Fibroblast of skin of right biceps (primary cell): Measurements from ENCODE around the gene CABLES2.
A peak's percentile ranks its signal among the peaks of the same experiment; 100 is the strongest.

Source experiments
- DNase-seq: peaks from one replicate; pipeline ENCODE4 v3.0.0-alpha.2; 2013

Gene CABLES2

GRCh38 chr20:62407221-62407992, at the start of gene CABLES2:
Gene CABLES2 (minus strand): TSS chr20:62407285. CDS start chr20:62407276, 9 bp downstream.
- DNase-seq, result peak; percentile 94

DNA sequence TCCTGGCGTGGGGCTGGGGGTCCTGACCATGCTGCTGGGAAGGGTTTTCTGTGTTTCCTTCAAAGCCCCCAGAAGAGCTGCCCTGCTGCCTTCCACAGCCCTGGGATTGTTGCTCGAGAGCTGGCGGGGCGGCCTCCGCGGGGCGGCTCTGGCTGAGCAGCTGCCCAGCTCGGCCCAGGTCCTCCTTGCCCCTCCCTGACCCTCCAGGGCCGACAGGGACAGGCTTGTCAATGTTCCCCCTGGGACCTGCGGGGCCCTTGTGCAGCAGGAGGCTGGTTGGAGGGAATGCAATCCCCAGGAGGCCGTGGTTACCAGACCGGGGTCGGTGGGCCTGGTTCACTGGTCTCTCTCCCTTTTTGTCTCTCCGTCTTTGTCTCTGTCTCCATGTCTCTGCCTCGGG, 48.8 kb upstream of the CABLES2 start:
- no peak for DNase-seq

DNA sequence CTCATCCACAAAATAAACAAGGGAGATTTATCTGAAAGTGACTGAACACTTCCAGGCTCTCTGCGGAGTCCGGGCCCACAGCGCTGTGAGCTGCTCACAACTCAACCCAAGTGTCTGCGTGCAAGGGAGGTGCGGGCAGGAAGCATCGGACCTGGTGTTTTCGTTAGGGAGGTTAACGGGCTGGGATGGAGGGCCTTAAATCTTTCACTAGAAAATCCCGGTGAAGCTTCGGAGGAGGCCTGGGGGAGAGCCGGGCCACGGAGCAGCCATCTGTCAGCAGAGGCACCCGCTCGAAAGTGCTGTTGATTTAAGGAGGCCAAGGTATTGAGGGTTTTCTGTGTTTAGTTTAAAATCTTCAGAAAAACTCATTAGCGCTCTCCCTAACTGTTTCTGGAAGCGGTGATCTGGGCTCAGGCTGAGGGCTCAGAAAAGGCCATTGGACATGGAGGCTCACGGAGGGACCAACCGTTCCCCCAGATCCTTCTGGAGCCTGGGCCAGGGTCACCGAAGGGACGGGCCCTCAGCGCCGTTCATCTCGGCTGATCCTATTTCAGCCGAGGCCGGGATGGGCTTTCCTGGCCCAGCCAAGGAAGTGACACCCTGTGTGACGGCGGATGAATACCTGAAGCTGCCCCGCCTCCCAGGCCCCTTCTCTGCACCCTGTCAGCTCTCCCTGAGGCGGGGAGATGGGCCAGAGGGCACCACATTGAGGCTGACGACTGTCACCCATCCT, 48.0 kb upstream of the CABLES2 start:
- DNase-seq, result no peak

DNA sequence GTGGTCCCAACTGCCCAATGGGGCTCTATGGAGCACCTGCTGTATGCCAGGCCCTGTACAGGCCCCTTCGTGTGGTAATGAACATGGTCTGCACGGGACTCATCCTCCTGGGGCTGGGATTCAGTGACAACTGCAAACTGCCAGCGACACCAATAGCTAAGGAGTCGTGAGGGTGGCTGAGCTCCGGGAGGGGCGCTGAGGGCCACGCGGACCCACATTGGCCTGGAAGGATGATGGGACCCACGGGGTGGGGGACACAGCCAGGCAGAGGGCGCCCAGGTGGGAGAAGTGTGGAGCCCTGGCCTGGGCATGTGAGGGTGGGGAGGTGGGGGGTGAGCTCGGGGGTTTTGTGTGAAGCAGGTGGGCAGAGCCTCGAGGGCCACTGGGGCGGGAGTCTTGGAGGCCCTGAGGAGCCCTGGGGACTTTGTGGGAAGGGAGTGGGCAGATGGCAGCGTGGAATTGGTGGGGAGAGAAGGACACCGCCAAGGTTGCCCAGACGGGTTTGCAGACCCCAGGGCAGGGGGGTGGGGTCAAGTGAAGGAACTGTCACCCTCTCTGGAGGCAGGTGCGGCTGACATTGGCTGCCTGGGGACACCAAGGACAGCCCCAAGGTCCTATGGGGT, 46.2 kb upstream of the CABLES2 start:
- no peak for DNase-seq

- no peak for DNase-seq
Measured at GRCh38 chr20:62452475-62453095, 45.5 kb upstream of the CABLES2 start.

- DNase-seq, result no peak
Measured at GRCh38 chr20:62451970-62452369, 44.9 kb upstream of the CABLES2 start.

DNA sequence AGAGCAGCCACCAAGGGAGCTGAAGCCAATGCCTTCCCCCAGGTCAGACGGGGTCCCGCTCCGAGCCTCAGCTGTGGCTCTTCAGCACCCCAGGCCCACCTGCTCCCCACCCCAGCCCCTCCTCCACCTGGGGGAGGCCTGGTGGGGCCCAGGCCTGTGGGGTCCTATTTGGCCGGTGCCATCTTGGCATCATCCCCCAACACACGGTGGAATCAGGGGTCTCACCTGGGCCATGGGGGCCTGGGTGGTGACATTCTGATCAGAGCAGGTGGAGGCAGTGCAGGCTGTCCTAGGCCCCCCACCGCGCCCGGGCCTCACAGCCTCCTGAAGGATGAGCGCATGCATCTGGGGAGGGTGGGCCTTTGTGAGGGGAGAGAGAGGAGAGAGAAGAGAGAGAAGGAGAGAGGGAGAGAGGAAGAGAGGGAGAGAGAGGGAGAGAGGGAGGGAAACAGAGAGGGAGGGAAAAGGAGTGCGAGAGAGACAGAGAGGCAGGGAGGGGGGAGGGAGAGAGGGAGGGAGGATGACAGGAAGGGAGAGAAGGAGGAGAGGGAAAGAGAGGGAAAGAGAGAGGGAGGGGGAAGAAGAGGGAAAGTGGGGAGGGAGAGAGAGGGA, 44.2 kb upstream of the CABLES2 start:
- no peak for DNase-seq

DNA sequence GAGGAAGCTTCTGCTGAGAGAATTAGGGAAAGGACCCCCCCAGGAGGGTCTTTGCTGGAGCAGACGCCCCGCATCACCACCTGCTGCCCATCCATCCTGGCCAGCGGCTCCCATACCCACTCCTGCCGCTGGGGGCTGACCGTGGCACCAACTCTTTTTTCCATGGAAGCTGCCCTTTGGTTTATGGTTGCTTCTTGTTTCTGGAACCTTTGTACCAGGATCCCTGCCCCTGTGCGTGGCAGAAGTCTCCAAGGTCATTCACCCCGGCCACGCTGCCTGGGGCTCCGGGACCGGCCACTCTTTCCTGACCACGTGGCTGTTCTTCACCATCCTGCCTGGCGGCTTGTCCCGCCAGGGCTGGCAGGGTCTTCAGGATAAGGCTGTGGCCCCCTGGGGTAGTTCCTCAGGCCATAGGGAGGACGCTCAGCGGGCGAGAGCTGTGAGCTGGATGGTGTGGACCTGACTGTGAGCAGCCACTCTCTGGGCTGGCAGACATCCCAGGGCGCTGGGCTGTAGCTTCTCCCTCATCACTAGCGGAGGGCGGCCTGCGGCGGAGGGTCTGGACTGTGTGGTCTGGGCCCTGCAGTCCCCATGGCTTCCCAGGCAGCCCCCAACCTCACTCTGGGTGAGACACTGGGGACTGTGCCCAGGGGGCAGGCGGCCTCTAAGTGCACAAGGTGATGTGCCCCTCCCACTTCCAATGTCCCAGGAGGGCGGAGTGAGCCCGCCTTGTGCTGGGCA, 43.0 kb upstream of the CABLES2 start:
- no peak for DNase-seq

DNA sequence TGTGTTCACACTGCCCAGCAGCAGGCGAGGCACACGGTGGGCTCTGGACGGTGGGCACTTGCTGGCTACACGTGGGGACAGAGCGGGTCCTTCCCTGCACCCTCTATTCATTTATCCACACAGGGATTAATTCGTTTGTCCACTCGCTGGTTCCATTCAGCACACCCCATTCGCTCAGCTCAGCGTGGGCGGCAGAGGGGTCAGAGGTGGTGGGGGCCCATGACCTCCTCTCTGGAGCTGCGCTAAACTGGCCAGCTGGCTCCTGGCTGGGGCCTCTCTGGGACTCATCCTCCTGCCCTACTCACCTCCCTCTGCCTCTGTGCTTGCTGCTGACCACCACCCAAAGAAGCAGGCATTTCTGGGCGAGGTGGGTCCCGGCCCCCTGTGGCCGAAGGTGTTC, 41.7 kb upstream of the CABLES2 start:
- DNase-seq, result no peak

DNA sequence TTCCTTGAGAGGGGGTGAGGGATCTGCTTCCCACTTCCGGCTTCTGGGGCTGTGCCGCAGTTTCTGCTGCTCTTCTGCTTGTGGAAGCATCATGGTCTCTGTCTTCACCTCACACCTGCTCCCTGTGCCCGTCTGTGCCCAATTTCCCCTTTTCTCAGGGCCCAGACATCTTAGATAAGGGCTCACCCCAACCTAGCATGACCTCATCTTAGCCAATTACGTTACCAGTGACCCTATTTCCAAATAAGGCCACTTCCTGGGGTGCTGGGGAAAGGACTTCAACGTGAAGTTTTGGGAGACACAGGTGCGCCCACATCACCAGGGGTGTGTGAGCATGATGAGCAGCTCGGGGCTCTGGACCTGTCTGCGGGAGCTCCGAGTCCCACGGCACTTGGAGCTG, 41.0 kb upstream of the CABLES2 start:
- no peak for DNase-seq

- no peak for DNase-seq
Measured at GRCh38 chr20:62446888-62447869, 40.1 kb upstream of the CABLES2 start.

DNA sequence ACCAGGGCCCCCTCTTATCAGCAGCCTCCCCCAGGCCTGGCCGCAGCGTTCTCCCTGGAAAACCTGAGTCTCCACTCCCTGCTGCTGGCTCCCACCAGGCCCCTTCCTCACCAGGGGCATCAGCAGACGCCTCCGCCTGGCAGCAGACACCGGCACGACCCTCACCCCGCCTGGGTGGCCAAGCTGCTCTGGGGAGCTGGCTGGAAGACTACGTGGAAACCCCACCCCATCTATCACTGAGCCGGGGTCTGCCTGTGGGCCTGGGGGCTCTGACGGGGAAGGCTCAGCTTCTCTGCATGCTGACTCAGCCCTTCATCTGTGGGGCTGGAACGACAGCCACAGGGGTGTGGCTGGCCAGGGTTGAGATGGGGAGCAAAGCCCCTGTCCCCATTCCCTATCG, 39.4 kb upstream of the CABLES2 start:
- DNase-seq, result no peak

GRCh38 chr20:62445553-62446340, 38.7 kb upstream of the CABLES2 start:
- no peak for DNase-seq

- DNase-seq, result no peak
Measured at GRCh38 chr20:62444286-62444685, 37.2 kb upstream of the CABLES2 start.

- DNase-seq, result no peak
Measured at GRCh38 chr20:62441987-62442539, 35.0 kb upstream of the CABLES2 start.

GRCh38 chr20:62439218-62439617, 32.1 kb upstream of the CABLES2 start:
- DNase-seq, result no peak

DNA sequence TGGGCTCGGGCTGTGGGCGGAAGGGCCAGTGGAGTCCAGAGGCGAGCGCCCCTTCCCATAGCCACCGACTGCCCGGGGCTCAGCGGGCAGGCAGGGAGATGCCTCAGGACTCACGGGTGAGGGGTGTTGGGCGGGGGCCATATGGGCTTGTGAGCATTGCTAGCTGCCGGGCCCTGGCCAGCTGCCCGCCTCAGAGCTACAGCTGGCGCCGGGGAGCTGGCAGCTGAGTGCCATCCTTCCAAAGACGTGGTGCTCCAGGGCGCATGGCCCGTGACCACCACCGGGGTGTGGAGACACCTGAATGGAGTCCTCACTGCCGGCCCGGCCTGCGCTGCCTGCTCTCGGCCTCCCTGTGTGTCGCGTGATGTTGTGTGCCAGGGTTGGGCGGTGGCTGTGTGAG, 30.8 kb upstream of the CABLES2 start:
- no peak for DNase-seq

GRCh38 chr20:62437496-62437895, 30.4 kb upstream of the CABLES2 start:
- no peak for DNase-seq

GRCh38 chr20:62436692-62437091, 29.6 kb upstream of the CABLES2 start:
- DNase-seq, result no peak
